22Rv1 (cell line): ENCODE data around the gene OVOL2.

Experiments
- CTCF ChIP-seq: fragments of 450-650 bp; IDR thresholded peaks from 2 replicates; pipeline ENCODE4 v1.5.1; 2017; ENCODE audit warnings: mild to moderate bottlenecking
- ZFX ChIP-seq: fragments of 450-650 bp; IDR thresholded peaks from 2 replicates; pipeline ENCODE4 v1.6.1; 2017; ENCODE audit warnings: antibody characterized with exemption, borderline replicate concordance

GRCh38 chr20:18011951-18012645 is 45.6 kb downstream of the OVOL2 start:
- TF ChIP-seq CTCF: no peak
- TF ChIP-seq ZFX: no peak
